Immature natural killer cell (primary cell): ENCODE data around the gene SMAD3. TPM values are rescaled to one million over a fixed set of nuclear protein-coding genes. Genes with fewer than 3 reads are reported as not detected.
A peak's percentile ranks its signal among the peaks of the same experiment; 100 is the strongest.

Source experiments
- DNase-seq, 3 donors: peaks; one replicate each; pipeline ENCODE4 v3.0.0; 2022; ENCODE audit warnings: mixed read lengths in 1 of 3
- H3K27ac Mint-ChIP-seq, 6 donors: one replicate each; pipeline ENCODE4 v1.8.0; 2020; ENCODE audit warnings: mixed read lengths in 6 of 6, mild to moderate bottlenecking in 5 of 6, inconsistent platforms in 4 of 6, moderate library complexity in 3 of 6
- H3K27me3 Mint-ChIP-seq, 3 donors: one replicate each; pipeline ENCODE4 v1.8.0; 2020 to 2021; ENCODE audit warnings: low read depth in 3 of 3, mild to moderate bottlenecking in 3 of 3, mixed read lengths in 3 of 3, moderate library complexity in 3 of 3, inconsistent platforms in 1 of 3
- H3K36me3 Mint-ChIP-seq, 3 donors: one replicate each; pipeline ENCODE4 v1.8.0; 2020; ENCODE audit warnings: mixed read lengths in 3 of 3, inconsistent platforms in 2 of 3, mild to moderate bottlenecking in 2 of 3
- H3K4me1 Mint-ChIP-seq, 2 donors: one replicate each; pipeline ENCODE4 v1.8.0; 2020; ENCODE audit warnings: inconsistent platforms in 2 of 2, mild to moderate bottlenecking in 2 of 2, mixed read lengths in 2 of 2, moderate library complexity in 1 of 2
- H3K4me3 Mint-ChIP-seq, 5 donors: one replicate each; pipeline ENCODE4 v1.8.0; 2020; ENCODE audit warnings: mild to moderate bottlenecking in 5 of 5, mixed read lengths in 5 of 5, inconsistent platforms in 3 of 5, moderate library complexity in 3 of 5
- H3K9me3 Mint-ChIP-seq, 6 donors: one replicate each; pipeline ENCODE4 v1.8.0; 2020; ENCODE audit warnings: mild to moderate bottlenecking in 6 of 6, mixed read lengths in 6 of 6, inconsistent platforms in 4 of 6, moderate library complexity in 3 of 6
- polyA plus RNA-seq, 3 donors: library from polyadenylated mRNA; unstranded; fragments of 300-500 nt; fragmentation: Illumina TruSeq; gene quantifications; one replicate each; pipeline ENCODE4 v1.2.3, GENCODE V29; 2021

SMAD3 gene
- polyA plus RNA-seq, 3 donors from 2014 or later = 8.9 to 11.9 (median 10.0) TPM

- no peaks in the 10 kb centered on the region for H3K9me3 Mint-ChIP-seq
- no peak overlapping the region for H3K4me3 Mint-ChIP-seq
- DNase-seq = no peak
- H3K4me1 Mint-ChIP-seq = peaks cover 41 to 43% of the 10 kb centered on the region in 2 donors
- peak overlapping the region in 2 of 6 donors; percentile 20 to 67 for H3K27ac Mint-ChIP-seq
- peaks cover 14 to 37% (median 23%) of the 10 kb centered on the region in 3 donors for H3K36me3 Mint-ChIP-seq
- peaks cover 3 to 6% (median 6%) of the 10 kb centered on the region in 3 donors for H3K27me3 Mint-ChIP-seq
These were observed 111.0 kb downstream of the SMAD3 start for GRCh38 chr15:67176195-67176971.

- peaks cover 18 to 34% (median 19%) of the 10 kb centered on the region in 3 donors for H3K36me3 Mint-ChIP-seq
- H3K4me1 Mint-ChIP-seq = peaks cover 40 to 43% of the 10 kb centered on the region in 2 donors
- H3K27me3 Mint-ChIP-seq = peaks cover 3 to 9% (median 6%) of the 10 kb centered on the region in 3 donors
- no peak overlapping the region for H3K27ac Mint-ChIP-seq
- H3K9me3 Mint-ChIP-seq = no peaks in the 10 kb centered on the region
- DNase-seq = no peak
- no peak overlapping the region for H3K4me3 Mint-ChIP-seq
These were observed 112.3 kb downstream of the SMAD3 start for GRCh38 chr15:67177752-67178151.

- Mint-ChIP-seq H3K4me3 (no peak overlapping the region), H3K4me1 (peaks cover 32 to 42% of the 10 kb centered on the region in 2 donors), H3K27me3 (peaks cover 3 to 7% (median 6%) of the 10 kb centered on the region in 3 donors), H3K36me3 (peaks cover 9 to 34% (median 12%) of the 10 kb centered on the region in 3 donors), H3K27ac (peak overlapping the region in 2 of 6 donors; percentile 36 to 58), H3K9me3 (no peaks in the 10 kb centered on the region)
- no peak for DNase-seq
These were observed 113.3 kb downstream of the SMAD3 start for GRCh38 chr15:67178569-67179210.

GRCh38 chr15:67179411-67179995 lies 114.1 kb downstream of the SMAD3 start:
- Mint-ChIP-seq H3K4me1 (peaks cover 26 to 37% of the 10 kb centered on the region in 2 donors), H3K36me3 (peaks cover 8 to 30% (median 11%) of the 10 kb centered on the region in 3 donors), H3K27me3 (peaks cover 3 to 7% (median 6%) of the 10 kb centered on the region in 3 donors), H3K9me3 (no peaks in the 10 kb centered on the region), H3K27ac (peak overlapping the region in 2 of 6 donors; percentile 23 to 71), H3K4me3 (no peak overlapping the region)
- no peak for DNase-seq

GRCh38 chr15:67180035-67180434 lies 114.6 kb downstream of the SMAD3 start:
- DNase-seq = no peak
- H3K27me3 Mint-ChIP-seq = peaks cover 0 to 7% (median 6%) of the 10 kb centered on the region in 3 donors
- peak overlapping the region in 3 of 6 donors; percentile 23 to 71 (median 41) for H3K27ac Mint-ChIP-seq
- no peaks in the 10 kb centered on the region for H3K9me3 Mint-ChIP-seq
- no peak overlapping the region for H3K4me3 Mint-ChIP-seq
- H3K36me3 Mint-ChIP-seq = peaks cover 7 to 33% (median 11%) of the 10 kb centered on the region in 3 donors
- peaks cover 26 to 37% of the 10 kb centered on the region in 2 donors for H3K4me1 Mint-ChIP-seq

- Mint-ChIP-seq H3K4me3 (no peak overlapping the region), H3K9me3 (no peaks in the 10 kb centered on the region), H3K36me3 (peaks cover 10 to 39% (median 11%) of the 10 kb centered on the region in 3 donors), H3K27me3 (peaks cover 0 to 7% (median 6%) of the 10 kb centered on the region in 3 donors), H3K27ac (no peak overlapping the region), H3K4me1 (peaks cover 26 to 37% of the 10 kb centered on the region in 2 donors)
- no peak for DNase-seq
These were observed 115.3 kb downstream of the SMAD3 start for GRCh38 chr15:67180514-67181191.

- Mint-ChIP-seq H3K27ac (no peak overlapping the region), H3K9me3 (no peaks in the 10 kb centered on the region), H3K36me3 (peaks cover 10 to 40% (median 14%) of the 10 kb centered on the region in 3 donors), H3K4me3 (no peak overlapping the region), H3K27me3 (peaks cover 0 to 12% (median 4%) of the 10 kb centered on the region in 3 donors), H3K4me1 (peaks cover 26 to 37% of the 10 kb centered on the region in 2 donors)
- DNase-seq = no peak
These were observed 115.8 kb downstream of the SMAD3 start for GRCh38 chr15:67181221-67181639.

- H3K4me3 Mint-ChIP-seq = no peak overlapping the region
- H3K27me3 Mint-ChIP-seq = peaks cover 3 to 9% (median 4%) of the 10 kb centered on the region in 3 donors
- H3K36me3 Mint-ChIP-seq = peaks cover 12 to 50% (median 17%) of the 10 kb centered on the region in 3 donors
- DNase-seq = no peak
- H3K27ac Mint-ChIP-seq = peak overlapping the region in 2 of 6 donors; percentile 31 to 46
- H3K9me3 Mint-ChIP-seq = no peaks in the 10 kb centered on the region
- H3K4me1 Mint-ChIP-seq = peaks cover 27 to 33% of the 10 kb centered on the region in 2 donors
These were observed 118.2 kb downstream of the SMAD3 start for GRCh38 chr15:67183443-67184169.

GRCh38 chr15:67184208-67184925 lies 119.0 kb downstream of the SMAD3 start:
- no peak for DNase-seq
- no peak overlapping the region for H3K27ac Mint-ChIP-seq
- H3K4me1 Mint-ChIP-seq = peaks cover 27 to 32% of the 10 kb centered on the region in 2 donors
- H3K27me3 Mint-ChIP-seq = peaks cover 4 to 7% (median 4%) of the 10 kb centered on the region in 3 donors
- peaks cover 15 to 53% (median 21%) of the 10 kb centered on the region in 3 donors for H3K36me3 Mint-ChIP-seq
- H3K4me3 Mint-ChIP-seq = no peak overlapping the region
- H3K9me3 Mint-ChIP-seq = no peaks in the 10 kb centered on the region

GRCh38 chr15:67185051-67185450 lies 119.6 kb downstream of the SMAD3 start:
- Mint-ChIP-seq H3K4me1 (peaks cover 26 to 28% of the 10 kb centered on the region in 2 donors), H3K27me3 (peaks cover 2 to 7% (median 4%) of the 10 kb centered on the region in 3 donors), H3K27ac (peak overlapping the region; percentile 74 to 83 (median 78)), H3K9me3 (no peaks in the 10 kb centered on the region), H3K4me3 (peak overlapping the region in 1 of 5 donors; percentile 21), H3K36me3 (peaks cover 15 to 56% (median 18%) of the 10 kb centered on the region in 3 donors)
- DNase-seq = no peak

GRCh38 chr15:67185621-67186225 lies 120.3 kb downstream of the SMAD3 start:
- Mint-ChIP-seq H3K36me3 (peaks cover 15 to 57% (median 18%) of the 10 kb centered on the region in 3 donors), H3K27ac (peak overlapping the region; percentile 74 to 83 (median 78)), H3K27me3 (peaks cover 0 to 7% (median 4%) of the 10 kb centered on the region in 3 donors), H3K4me3 (peak overlapping the region in 3 of 5 donors; percentile 38 to 51 (median 45)), H3K9me3 (no peaks in the 10 kb centered on the region), H3K4me1 (peaks cover 26 to 28% of the 10 kb centered on the region in 2 donors)
- peak; percentile 41 to 49 (median 48) for DNase-seq

- peaks cover 0 to 7% (median 4%) of the 10 kb centered on the region in 3 donors for H3K27me3 Mint-ChIP-seq
- H3K36me3 Mint-ChIP-seq = peaks cover 15 to 57% (median 18%) of the 10 kb centered on the region in 3 donors
These were observed 120.8 kb downstream of the SMAD3 start for GRCh38 chr15:67186226-67186649.

More at GRCh38 chr15:67186226-67186649, 120.8 kb downstream of the SMAD3 start:
- no peak for DNase-seq
- H3K4me1 Mint-ChIP-seq = peaks cover 26 to 28% of the 10 kb centered on the region in 2 donors
- peak overlapping the region in 3 of 5 donors; percentile 38 to 51 (median 45) for H3K4me3 Mint-ChIP-seq
- peak overlapping the region in 5 of 6 donors; percentile 11 to 83 (median 58) for H3K27ac Mint-ChIP-seq
- no peaks in the 10 kb centered on the region for H3K9me3 Mint-ChIP-seq
